WTC11 (cell line): ENCODE results near the gene IRX5. TPM values are rescaled to one million over a fixed set of nuclear protein-coding genes. Genes with fewer than 3 reads are reported as not detected.

Experiments used
- ATAC-seq: fragments of 200-7000 bp; cut with Tn5 transposase; 2 replicates; pipeline ENCODE4 v1.10.0; 2021; ENCODE audit warnings: mild to moderate bottlenecking, moderate library complexity
- Bru-seq: library from RNA; stranded (reverse); fragments of 400-500 nt; gene quantifications from one replicate; lab custom pipeline; 2021; lab: Mats Ljungman, UMichigan
- CTCF ChIA-PET: fragments of 300-600 bp; sonication (Branson Sonifier 250); formaldehyde crosslinking; loops from one replicate; lab custom pipeline; 2021; ENCODE audit warnings: antibody characterized with exemption; lab: Charles Lee
- POLR2A ChIA-PET: fragments of 350-600 bp; sonication (Branson Sonifier 250); formaldehyde crosslinking; loops from one replicate; lab custom pipeline; 2021; ENCODE audit warnings: antibody characterized with exemption; lab: Charles Lee
- DNase-seq: peaks from one replicate; pipeline ENCODE4 v3.0.0; 2021; ENCODE audit warnings: low spot score
- H3K27ac Mint-ChIP-seq: 2 replicates; pipeline ENCODE4 v1.8.0; 2021; ENCODE audit warnings: mixed read lengths
- H3K27me3 Mint-ChIP-seq: 2 replicates; pipeline ENCODE4 v1.8.0; 2021; ENCODE audit warnings: low read depth, mild to moderate bottlenecking, moderate library complexity, mixed read lengths
- H3K36me3 Mint-ChIP-seq: 2 replicates; pipeline ENCODE4 v1.8.0; 2021; ENCODE audit warnings: mixed read lengths
- H3K4me1 Mint-ChIP-seq: 2 replicates; pipeline ENCODE4 v1.8.0; 2022; ENCODE audit warnings: mixed read lengths
- H3K4me3 Mint-ChIP-seq: 2 replicates; pipeline ENCODE4 v1.8.0; 2021; ENCODE audit warnings: mild to moderate bottlenecking, moderate library complexity, mixed read lengths
- H3K9me3 Mint-ChIP-seq: 2 replicates; pipeline ENCODE4 v1.8.0; 2021; ENCODE audit warnings: mixed read lengths
- ARID4B ChIP-seq: sonication (generic); formaldehyde crosslinking; IDR thresholded peaks from 2 replicates; pipeline ENCODE4 v1.8.0; 2023; ENCODE audit warnings: missing genetic modification reagents, mild to moderate bottlenecking, borderline replicate concordance
- ATF3 ChIP-seq: sonication (generic); formaldehyde crosslinking; conservative IDR thresholded peaks from 2 replicates; pipeline ENCODE4 v1.8.1; 2022; ENCODE audit warnings: mild to moderate bottlenecking, missing genetic modification reagents
- CBFB ChIP-seq: sonication (generic); formaldehyde crosslinking; IDR thresholded peaks from 2 replicates; pipeline ENCODE4 v1.8.1; 2022; ENCODE audit warnings: mild to moderate bottlenecking, low read depth, missing genetic modification reagents
- CREB1 ChIP-seq: sonication (generic); formaldehyde crosslinking; IDR thresholded peaks from 2 replicates; pipeline ENCODE4 v1.8.0; 2023; ENCODE audit warnings: mild to moderate bottlenecking, missing genetic modification reagents
- FOXK1 ChIP-seq: sonication (generic); formaldehyde crosslinking; IDR thresholded peaks from 2 replicates; pipeline ENCODE4 v1.8.0; 2022; ENCODE audit warnings: mild to moderate bottlenecking, moderate library complexity, missing genetic modification reagents
- FOXP1 ChIP-seq: sonication (generic); formaldehyde crosslinking; IDR thresholded peaks from 2 replicates; pipeline ENCODE4 v1.8.0; 2022; ENCODE audit warnings: missing genetic modification reagents, mild to moderate bottlenecking, moderate library complexity, borderline replicate concordance
- NFYB ChIP-seq: sonication (generic); formaldehyde crosslinking; conservative IDR thresholded peaks from 2 replicates; pipeline ENCODE4 v1.8.0; 2022; ENCODE audit warnings: low read depth, missing genetic modification reagents
- ZNF263 ChIP-seq: sonication (generic); formaldehyde crosslinking; IDR thresholded peaks from 2 replicates; pipeline ENCODE4 v1.8.1; 2022; ENCODE audit warnings: low read depth, mild to moderate bottlenecking, moderate library complexity, missing genetic modification reagents
- ZNF416 ChIP-seq: fragments of 250-450 bp; sonication (Bioruptor Pico); IDR thresholded peaks from 2 replicates; pipeline ENCODE4 v1.9.0; 2021; ENCODE audit warnings: mild to moderate bottlenecking, inconsistent platforms
- ZNF423 ChIP-seq: fragments of 250-450 bp; sonication (Bioruptor Pico); IDR thresholded peaks from 2 replicates; pipeline ENCODE4 v2.1.2; 2022; ENCODE audit warnings: mild to moderate bottlenecking, moderate library complexity
- long read RNA-seq, 3 experiments: library from RNA in 1 of 3; library from capped mRNA in 1 of 3; library from polyadenylated mRNA in 1 of 3; unstranded in 2 of 3; stranded (forward) in 1 of 3; transcript quantifications; one replicate each; pipeline ENCODE4 v2.0.0, GENCODE V29; 2021
- total RNA-seq: library from RNA; stranded (reverse); gene quantifications from 3 replicates; pipeline ENCODE4 v1.2.3, GENCODE V29; 2021
- TF ChIP-seq, protein P1 (sequence below): sonication (generic); formaldehyde crosslinking; IDR thresholded peaks from 2 replicates; pipeline ENCODE4 v1.8.0; 2022; ENCODE audit warnings: mild to moderate bottlenecking, missing genetic modification reagents
- TF ChIP-seq, protein P2 (sequence below): fragments of 250-450 bp; sonication (Bioruptor Pico); IDR thresholded peaks from 2 replicates; pipeline ENCODE4 v1.8.0; 2021; ENCODE audit warnings: mild to moderate bottlenecking
- TF ChIP-seq, protein P3 (sequence below): sonication (generic); formaldehyde crosslinking; IDR thresholded peaks from 2 replicates; pipeline ENCODE4 v1.8.0; 2022; ENCODE audit warnings: mild to moderate bottlenecking, missing genetic modification reagents

IRX5 gene
- total RNA-seq: 0.35 to 0.48 TPM (median 0.44 TPM) in 3 replicates
- percentile 39 among the genes with signal in this experiment for Bru-seq, nascent RNA
- long read RNA-seq, experiment 1, partial matches to known transcripts: 0 of 3 reads
- long read RNA-seq, experiment 1, other reads (novel, unspliced or antisense): 2 of 3 reads
- long read RNA-seq, experiment 2: 0 reads
- long read RNA-seq, experiment 3: 0 reads

GRCh38 chr16:54930005-54930868 is at the start of gene IRX5:
Gene IRX5, plus strand, starts transcription at chr16:54930865. Its CDS starts 334 bp downstream, at chr16:54931199.
- H3K4me1 Mint-ChIP-seq: peaks cover 41% of the 10 kb centered on the region

More at GRCh38 chr16:54930005-54930868, at the start of gene IRX5:
- Mint-ChIP-seq H3K27me3 (peaks cover 89% of the 10 kb centered on the region), H3K27ac (peak within 1 kb of the TSS; percentile 68; the same call in 1 of the 2 replicates), H3K4me3 (peak within 1 kb of the TSS; percentile 97), H3K9me3 (no peaks in the 10 kb centered on the region), H3K36me3 (peaks cover 2% of the 10 kb centered on the region; the same call in 1 of the 2 replicates)
- CTCF ChIA-PET: interaction anchor here (0.6 to 2.4 kb wide), 10 partner anchors 10 to 648 kb away, joined by 3 to 11 read pairs (median 5); partner anchors contain the start of genes IRX3 and IRX6
- POLR2A ChIA-PET: no interaction called here
- DNase-seq (peak; percentile 84), ATAC-seq (peak; percentile 38)
- TF ChIP-seq FOXP1 (CRISPR knock-in tag) (no peak), CBFB (CRISPR knock-in tag) (no peak), FOXK1 (CRISPR knock-in tag) (peak; percentile 20; the same call in 1 of the 2 replicates), ZNF416 (CRISPR knock-in tag) (no peak), ZNF263 (peak; percentile 50; the same call in 1 of the 2 replicates), ZNF423 (peak; percentile 23; the same call in 1 of the 2 replicates), CREB1 (CRISPR knock-in tag) (no peak), NFYB (CRISPR knock-in tag) (no peak), ARID4B (peak; percentile 15; the same call in 1 of the 2 replicates), ATF3 (no peak)
- TF ChIP-seq, protein P1, sequence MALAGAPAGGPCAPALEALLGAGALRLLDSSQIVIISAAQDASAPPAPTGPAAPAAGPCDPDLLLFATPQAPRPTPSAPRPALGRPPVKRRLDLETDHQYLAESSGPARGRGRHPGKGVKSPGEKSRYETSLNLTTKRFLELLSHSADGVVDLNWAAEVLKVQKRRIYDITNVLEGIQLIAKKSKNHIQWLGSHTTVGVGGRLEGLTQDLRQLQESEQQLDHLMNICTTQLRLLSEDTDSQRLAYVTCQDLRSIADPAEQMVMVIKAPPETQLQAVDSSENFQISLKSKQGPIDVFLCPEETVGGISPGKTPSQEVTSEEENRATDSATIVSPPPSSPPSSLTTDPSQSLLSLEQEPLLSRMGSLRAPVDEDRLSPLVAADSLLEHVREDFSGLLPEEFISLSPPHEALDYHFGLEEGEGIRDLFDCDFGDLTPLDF: no peak
- TF ChIP-seq, protein P2, sequence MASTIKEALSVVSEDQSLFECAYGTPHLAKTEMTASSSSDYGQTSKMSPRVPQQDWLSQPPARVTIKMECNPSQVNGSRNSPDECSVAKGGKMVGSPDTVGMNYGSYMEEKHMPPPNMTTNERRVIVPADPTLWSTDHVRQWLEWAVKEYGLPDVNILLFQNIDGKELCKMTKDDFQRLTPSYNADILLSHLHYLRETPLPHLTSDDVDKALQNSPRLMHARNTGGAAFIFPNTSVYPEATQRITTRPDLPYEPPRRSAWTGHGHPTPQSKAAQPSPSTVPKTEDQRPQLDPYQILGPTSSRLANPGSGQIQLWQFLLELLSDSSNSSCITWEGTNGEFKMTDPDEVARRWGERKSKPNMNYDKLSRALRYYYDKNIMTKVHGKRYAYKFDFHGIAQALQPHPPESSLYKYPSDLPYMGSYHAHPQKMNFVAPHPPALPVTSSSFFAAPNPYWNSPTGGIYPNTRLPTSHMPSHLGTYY: no peak
- TF ChIP-seq, protein P3, sequence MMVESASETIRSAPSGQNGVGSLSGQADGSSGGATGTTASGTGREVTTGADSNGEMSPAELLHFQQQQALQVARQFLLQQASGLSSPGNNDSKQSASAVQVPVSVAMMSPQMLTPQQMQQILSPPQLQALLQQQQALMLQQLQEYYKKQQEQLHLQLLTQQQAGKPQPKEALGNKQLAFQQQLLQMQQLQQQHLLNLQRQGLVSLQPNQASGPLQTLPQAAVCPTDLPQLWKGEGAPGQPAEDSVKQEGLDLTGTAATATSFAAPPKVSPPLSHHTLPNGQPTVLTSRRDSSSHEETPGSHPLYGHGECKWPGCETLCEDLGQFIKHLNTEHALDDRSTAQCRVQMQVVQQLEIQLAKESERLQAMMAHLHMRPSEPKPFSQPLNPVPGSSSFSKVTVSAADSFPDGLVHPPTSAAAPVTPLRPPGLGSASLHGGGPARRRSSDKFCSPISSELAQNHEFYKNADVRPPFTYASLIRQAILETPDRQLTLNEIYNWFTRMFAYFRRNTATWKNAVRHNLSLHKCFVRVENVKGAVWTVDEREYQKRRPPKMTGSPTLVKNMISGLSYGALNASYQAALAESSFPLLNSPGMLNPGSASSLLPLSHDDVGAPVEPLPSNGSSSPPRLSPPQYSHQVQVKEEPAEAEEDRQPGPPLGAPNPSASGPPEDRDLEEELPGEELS: 0 out of 2 replicates have a peak, but pooled peaks have one; percentile 25
